Ishikawa (cell line): ENCODE results near the gene NLRC5.

Source experiments
- CEBPB ChIP-seq: IDR thresholded peaks from 2 replicates; pipeline ENCODE4 v1.6.1; 2012
- CREB1 ChIP-seq: IDR thresholded peaks from 2 replicates; pipeline ENCODE4 v1.6.1; 2012; ENCODE audit warnings: low read depth
- EGR1 ChIP-seq: IDR thresholded peaks from 2 replicates; pipeline ENCODE4 v1.6.1; 2012
- EP300 ChIP-seq: IDR thresholded peaks from 2 replicates; pipeline ENCODE4 v1.6.1; 2012; ENCODE audit warnings: borderline replicate concordance
- FOXM1 ChIP-seq: IDR thresholded peaks from 2 replicates; pipeline ENCODE4 v1.6.1; 2012; ENCODE audit warnings: low read depth, borderline replicate concordance
- NFIC ChIP-seq: IDR thresholded peaks from 2 replicates; pipeline ENCODE4 v1.6.1; 2012
- RAD21 ChIP-seq: IDR thresholded peaks from 2 replicates; pipeline ENCODE4 v1.6.1; 2012; ENCODE audit warnings: low read depth
- TAF1 ChIP-seq: IDR thresholded peaks from 2 replicates; pipeline ENCODE4 v1.6.1; 2012; ENCODE audit warnings: low read depth, mild to moderate bottlenecking
- TCF12 ChIP-seq: IDR thresholded peaks from 2 replicates; pipeline ENCODE4 v1.6.1; 2012; ENCODE audit warnings: low read depth
- TEAD4 ChIP-seq: IDR thresholded peaks from 2 replicates; pipeline ENCODE4 v1.6.1; 2012
- USF1 ChIP-seq: IDR thresholded peaks from 2 replicates; pipeline ENCODE4 v1.6.1; 2012
- YY1 ChIP-seq: IDR thresholded peaks from 2 replicates; pipeline ENCODE4 v1.6.1; 2012; ENCODE audit warnings: low read depth
- ZBTB7A ChIP-seq: IDR thresholded peaks from 2 replicates; pipeline ENCODE4 v1.6.1; 2012; ENCODE audit warnings: low read depth
- TF ChIP-seq, protein P1 (sequence below): IDR thresholded peaks from 2 replicates; pipeline ENCODE4 v1.6.1; 2012; ENCODE audit warnings: low read depth, mild to moderate bottlenecking
- TF ChIP-seq, protein P2 (sequence below): IDR thresholded peaks from 2 replicates; pipeline ENCODE4 v1.6.1; 2012

NLRC5 gene

GRCh38 chr16:57026778-57027062 lies 37.4 kb downstream of the NLRC5 start:
- TF ChIP-seq, protein P1, sequence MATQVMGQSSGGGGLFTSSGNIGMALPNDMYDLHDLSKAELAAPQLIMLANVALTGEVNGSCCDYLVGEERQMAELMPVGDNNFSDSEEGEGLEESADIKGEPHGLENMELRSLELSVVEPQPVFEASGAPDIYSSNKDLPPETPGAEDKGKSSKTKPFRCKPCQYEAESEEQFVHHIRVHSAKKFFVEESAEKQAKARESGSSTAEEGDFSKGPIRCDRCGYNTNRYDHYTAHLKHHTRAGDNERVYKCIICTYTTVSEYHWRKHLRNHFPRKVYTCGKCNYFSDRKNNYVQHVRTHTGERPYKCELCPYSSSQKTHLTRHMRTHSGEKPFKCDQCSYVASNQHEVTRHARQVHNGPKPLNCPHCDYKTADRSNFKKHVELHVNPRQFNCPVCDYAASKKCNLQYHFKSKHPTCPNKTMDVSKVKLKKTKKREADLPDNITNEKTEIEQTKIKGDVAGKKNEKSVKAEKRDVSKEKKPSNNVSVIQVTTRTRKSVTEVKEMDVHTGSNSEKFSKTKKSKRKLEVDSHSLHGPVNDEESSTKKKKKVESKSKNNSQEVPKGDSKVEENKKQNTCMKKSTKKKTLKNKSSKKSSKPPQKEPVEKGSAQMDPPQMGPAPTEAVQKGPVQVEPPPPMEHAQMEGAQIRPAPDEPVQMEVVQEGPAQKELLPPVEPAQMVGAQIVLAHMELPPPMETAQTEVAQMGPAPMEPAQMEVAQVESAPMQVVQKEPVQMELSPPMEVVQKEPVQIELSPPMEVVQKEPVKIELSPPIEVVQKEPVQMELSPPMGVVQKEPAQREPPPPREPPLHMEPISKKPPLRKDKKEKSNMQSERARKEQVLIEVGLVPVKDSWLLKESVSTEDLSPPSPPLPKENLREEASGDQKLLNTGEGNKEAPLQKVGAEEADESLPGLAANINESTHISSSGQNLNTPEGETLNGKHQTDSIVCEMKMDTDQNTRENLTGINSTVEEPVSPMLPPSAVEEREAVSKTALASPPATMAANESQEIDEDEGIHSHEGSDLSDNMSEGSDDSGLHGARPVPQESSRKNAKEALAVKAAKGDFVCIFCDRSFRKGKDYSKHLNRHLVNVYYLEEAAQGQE = no peak
- no peak for TF ChIP-seq YY1
- TF ChIP-seq NFIC = no peak
- TF ChIP-seq EGR1 = no peak
- TF ChIP-seq CREB1 = no peak
- no peak for TF ChIP-seq TAF1
- TF ChIP-seq RAD21 = no peak

DNA sequence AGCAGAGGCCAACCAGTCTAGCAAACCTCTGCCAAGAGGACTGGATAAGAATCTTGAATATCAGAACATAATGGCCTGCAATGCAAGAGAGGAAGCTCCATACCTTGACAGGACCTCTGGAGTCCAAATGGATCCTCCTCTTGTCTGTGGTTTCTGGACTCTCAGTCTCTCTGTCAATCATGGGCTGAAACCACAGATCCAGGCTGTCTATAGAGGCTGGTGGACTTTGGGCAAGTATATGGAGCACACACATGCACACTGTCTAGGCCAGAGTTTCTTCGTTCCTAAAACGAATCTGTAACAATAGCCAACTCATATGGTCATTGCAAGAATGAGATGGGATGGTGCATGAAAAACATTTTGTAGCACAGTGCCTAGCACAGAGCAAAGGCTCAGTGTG lies 37.7 kb downstream of the NLRC5 start:
- TF ChIP-seq TEAD4 (no peak), FOXM1 (no peak), CEBPB (no peak), TCF12 (no peak), ZBTB7A (no peak), EGR1 (no peak), RAD21 (no peak), TAF1 (no peak), USF1 (no peak), EP300 (no peak), YY1 (no peak)
- TF ChIP-seq, protein P1 = no peak
- TF ChIP-seq, protein P2, sequence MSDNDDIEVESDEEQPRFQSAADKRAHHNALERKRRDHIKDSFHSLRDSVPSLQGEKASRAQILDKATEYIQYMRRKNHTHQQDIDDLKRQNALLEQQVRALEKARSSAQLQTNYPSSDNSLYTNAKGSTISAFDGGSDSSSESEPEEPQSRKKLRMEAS = no peak

DNA sequence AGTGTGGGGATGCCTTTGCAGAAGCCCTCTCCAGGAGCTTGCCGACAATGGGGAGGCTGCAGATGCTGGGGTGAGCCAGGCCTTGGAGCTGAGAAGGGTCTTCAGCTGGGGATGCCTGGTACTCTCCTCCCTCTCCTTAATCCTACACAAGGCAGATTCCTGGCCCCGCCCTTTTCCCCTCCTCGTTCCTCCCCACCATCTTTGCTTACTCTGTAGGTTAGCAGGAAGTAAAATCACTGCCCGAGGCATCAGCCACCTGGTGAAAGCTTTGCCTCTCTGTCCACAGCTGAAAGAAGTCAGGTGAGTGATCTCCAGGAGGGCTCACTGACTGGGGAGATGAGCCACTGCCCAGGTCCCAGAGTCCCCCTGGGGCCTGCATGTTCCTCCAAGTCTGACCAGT lies 38.7 kb downstream of the NLRC5 start:
- TF ChIP-seq TCF12 (no peak), EGR1 (no peak), USF1 (no peak), TAF1 (no peak), RAD21 (no peak), ZBTB7A (no peak), NFIC (no peak), EP300 (no peak), CREB1 (no peak), TEAD4 (no peak), YY1 (no peak), FOXM1 (no peak), CEBPB (no peak)
- TF ChIP-seq, protein P2 = no peak
- TF ChIP-seq, protein P1 = no peak

GRCh38 chr16:57029161-57030160 lies 40.1 kb downstream of the NLRC5 start:
- TF ChIP-seq, protein P1 = no peak
- TF ChIP-seq TAF1 = no peak
- TF ChIP-seq YY1 = no peak
- TF ChIP-seq, protein P2 = no peak
- TF ChIP-seq NFIC = no peak
- TF ChIP-seq ZBTB7A = no peak
